Caco-2 (cell line): ENCODE measurements around the gene MSH3. TPM values are rescaled to one million over a fixed set of nuclear protein-coding genes. Genes with fewer than 3 reads are reported as not detected.

Source experiments
- BruUV-seq: library from RNA; stranded (reverse); fragments of 400-500 nt; replicated peaks from 2 replicates; lab custom pipeline; 2021; lab: Mats Ljungman, UMichigan
- CTCF ChIA-PET: fragments of 300-600 bp; sonication (Branson Sonifier 250); formaldehyde crosslinking; loops from one replicate; lab custom pipeline; 2022; ENCODE audit warnings: antibody characterized with exemption; lab: Charles Lee
- POLR2A ChIA-PET: fragments of 300-600 bp; sonication (Branson Sonifier 250); formaldehyde crosslinking; loops from one replicate; lab custom pipeline; 2022; ENCODE audit warnings: antibody characterized with exemption; lab: Charles Lee
- DNase-seq, 2 experiments: peaks; one replicate each; pipeline versions ENCODE4 v3.0.0 to v3.0.0-alpha.2; 2020 to 2022
- H3K27me3 ChIP-seq: replicated peaks from 2 replicates; pipeline ENCODE4 v1.6.0; 2011; ENCODE audit warnings: low read length; ENCODE audit not compliant: control insufficient read depth, insufficient read depth
- H3K36me3 ChIP-seq: 2 replicates; pipeline ENCODE4 v1.5.1; 2011; ENCODE audit warnings: low read length; ENCODE audit not compliant: control insufficient read depth, insufficient read depth
- H3K4me1 ChIP-seq: fragments of 250-450 bp; sonication (Bioruptor Pico); 2 replicates; pipeline ENCODE4 v1.5.1; 2020; ENCODE audit warnings: mild to moderate bottlenecking
- H3K4me3 ChIP-seq: 2 replicates; pipeline ENCODE4 v1.5.1; 2011; ENCODE audit warnings: low read depth, mild to moderate bottlenecking, control low read depth, low read length
- H3K9me3 ChIP-seq: fragments of 250-450 bp; sonication (Bioruptor Pico); 2 replicates; pipeline ENCODE4 v1.5.1; 2020; ENCODE audit warnings: mild to moderate bottlenecking, moderate library complexity
- H3K27ac Mint-ChIP-seq: one replicate; pipeline ENCODE4 v1.8.0; 2022; ENCODE audit warnings: mixed read lengths; ENCODE audit not compliant: unreplicated experiment
- H3K27me3 Mint-ChIP-seq: one replicate; pipeline ENCODE4 v1.8.0; 2022; ENCODE audit warnings: mixed read lengths; ENCODE audit not compliant: insufficient read depth, unreplicated experiment
- H3K36me3 Mint-ChIP-seq: one replicate; pipeline ENCODE4 v1.8.0; 2022; ENCODE audit warnings: mild to moderate bottlenecking, mixed read lengths; ENCODE audit not compliant: insufficient read depth, unreplicated experiment
- H3K4me1 Mint-ChIP-seq: one replicate; pipeline ENCODE4 v1.8.0; 2022; ENCODE audit warnings: low read depth, mixed read lengths; ENCODE audit not compliant: unreplicated experiment
- H3K4me3 Mint-ChIP-seq: one replicate; pipeline ENCODE4 v1.8.0; 2022; ENCODE audit warnings: mild to moderate bottlenecking, moderate library complexity, mixed read lengths; ENCODE audit not compliant: unreplicated experiment
- H3K9me3 Mint-ChIP-seq: one replicate; pipeline ENCODE4 v1.8.0; 2022; ENCODE audit warnings: mixed read lengths; ENCODE audit not compliant: unreplicated experiment
- CTCF ChIP-seq, 2 experiments: fragments of 200-600 bp in 1 of 2; IDR thresholded peaks; 1 replicate in 1 of 2; 2 replicates in 1 of 2; pipeline versions ENCODE4 v1.5.1 to v1.8.0; 2011 to 2022; ENCODE audit warnings: antibody characterized with exemption in 1 of 2, control low read depth in 1 of 2, inconsistent platforms in 1 of 2, low read depth in 1 of 2, low read length in 1 of 2, mild to moderate bottlenecking in 1 of 2, moderate library complexity in 1 of 2; ENCODE audit not compliant: insufficient read depth in 1 of 2, severe bottlenecking in 1 of 2, unreplicated experiment in 1 of 2
- intact Hi-C: fragments of 100-400 bp; cut with micrococcal nuclease; formaldehyde crosslinking; loops from one replicate; pipeline ENCODE4 v1.10.0; 2022; ENCODE audit not compliant: unreplicated experiment
- total RNA-seq: library from RNA; stranded (reverse); gene quantifications from 2 replicates; pipeline ENCODE4 v1.2.3, GENCODE V29; 2022

Gene MSH3
- total RNA-seq, 1 experiment from 2014 or later, result 17.1 TPM

- H3K27ac Mint-ChIP-seq, result no peak overlapping the region
- ChIA-PET POLR2A (no interaction called here), CTCF (no interaction called here)
- H3K9me3 Mint-ChIP-seq, result peaks cover 12% of the 10 kb centered on the region
- H3K4me3 Mint-ChIP-seq, result no peak overlapping the region
- intact Hi-C loops, result loop anchor here (10.0 kb wide), 1 partner anchor 300 kb away; no protein-coding TSS in a partner anchor
- no peak for DNase-seq
- Histone ChIP-seq H3K4me1 (no peaks in the 10 kb centered on the region), H3K36me3 (no peaks in the 10 kb centered on the region), H3K9me3 (no peaks in the 10 kb centered on the region), H3K4me3 (no peak overlapping the region), H3K27me3 (no peaks in the 10 kb centered on the region)
- no peaks in the 10 kb centered on the region for H3K27me3 Mint-ChIP-seq
- TF ChIP-seq CTCF (IDR thresholded peaks at IDR 0.05; ENCODE audit: insufficient read depth in 1 of 2, low read depth in 1 of 2, low read length in 1 of 2, severe bottlenecking in 1 of 2, unreplicated experiment in 1 of 2), result no peak
- peaks cover 5% of the 10 kb centered on the region for H3K4me1 Mint-ChIP-seq
- no TSS peak for BruUV-seq
- H3K36me3 Mint-ChIP-seq, result peaks cover 6% of the 10 kb centered on the region
These were observed 150.6 kb downstream of the MSH3 start for GRCh38 chr5:80805038-80805437.

- Mint-ChIP-seq H3K4me3 (no peak overlapping the region), H3K27ac (no peak overlapping the region), H3K9me3 (peaks cover 20% of the 10 kb centered on the region), H3K27me3 (no peaks in the 10 kb centered on the region), H3K4me1 (peaks cover 5% of the 10 kb centered on the region), H3K36me3 (peaks cover 6% of the 10 kb centered on the region)
- no peaks in the 10 kb centered on the region for H3K4me1 ChIP-seq
- CTCF ChIA-PET, result no interaction called here
- no TSS peak for BruUV-seq
- H3K9me3 ChIP-seq, result no peaks in the 10 kb centered on the region
- TF ChIP-seq CTCF (IDR thresholded peaks at IDR 0.05; ENCODE audit: insufficient read depth in 1 of 2, low read depth in 1 of 2, low read length in 1 of 2, severe bottlenecking in 1 of 2, unreplicated experiment in 1 of 2), result no peak
- intact Hi-C loops, result loop anchor here (10.0 kb wide), 1 partner anchor 298 kb away; no protein-coding TSS in a partner anchor
- H3K27me3 ChIP-seq, result no peaks in the 10 kb centered on the region
- POLR2A ChIA-PET, result no interaction called here
- no peak for DNase-seq
- no peak overlapping the region for H3K4me3 ChIP-seq
- no peaks in the 10 kb centered on the region for H3K36me3 ChIP-seq
These were observed 152.5 kb downstream of the MSH3 start for GRCh38 chr5:80806929-80807328.

GRCh38 chr5:80809451-80809850, 155.0 kb downstream of the MSH3 start:
- CTCF ChIA-PET, result no interaction called here
- no peak for TF ChIP-seq CTCF (IDR thresholded peaks at IDR 0.05; ENCODE audit: insufficient read depth in 1 of 2, low read depth in 1 of 2, low read length in 1 of 2, severe bottlenecking in 1 of 2, unreplicated experiment in 1 of 2)
- Mint-ChIP-seq H3K27me3 (no peaks in the 10 kb centered on the region), H3K4me3 (no peak overlapping the region), H3K36me3 (no peaks in the 10 kb centered on the region), H3K4me1 (no peaks in the 10 kb centered on the region), H3K9me3 (peaks cover 9% of the 10 kb centered on the region), H3K27ac (no peak overlapping the region)
- no peaks in the 10 kb centered on the region for H3K36me3 ChIP-seq
- intact Hi-C loops, result loop anchor here (10.0 kb wide), 1 partner anchor 295 kb away; no protein-coding TSS in a partner anchor
- POLR2A ChIA-PET, result interaction anchor here (0.5 kb wide), 1 partner anchor 402 kb away, joined by 5 read pairs; no protein-coding TSS in a partner anchor
- no peaks in the 10 kb centered on the region for H3K27me3 ChIP-seq
- DNase-seq, result no peak
- no peaks in the 10 kb centered on the region for H3K4me1 ChIP-seq
- no peak overlapping the region for H3K4me3 ChIP-seq
- no peaks in the 10 kb centered on the region for H3K9me3 ChIP-seq
- no TSS peak for BruUV-seq
